Measurements from ENCODE around the gene DGKQ. TPM values are rescaled to one million over a fixed set of nuclear protein-coding genes. Genes with fewer than 3 reads are reported as not detected.

DGKQ gene
- total RNA-seq, 1 experiment from 2014 or later = 11.5 TPM

DNA sequence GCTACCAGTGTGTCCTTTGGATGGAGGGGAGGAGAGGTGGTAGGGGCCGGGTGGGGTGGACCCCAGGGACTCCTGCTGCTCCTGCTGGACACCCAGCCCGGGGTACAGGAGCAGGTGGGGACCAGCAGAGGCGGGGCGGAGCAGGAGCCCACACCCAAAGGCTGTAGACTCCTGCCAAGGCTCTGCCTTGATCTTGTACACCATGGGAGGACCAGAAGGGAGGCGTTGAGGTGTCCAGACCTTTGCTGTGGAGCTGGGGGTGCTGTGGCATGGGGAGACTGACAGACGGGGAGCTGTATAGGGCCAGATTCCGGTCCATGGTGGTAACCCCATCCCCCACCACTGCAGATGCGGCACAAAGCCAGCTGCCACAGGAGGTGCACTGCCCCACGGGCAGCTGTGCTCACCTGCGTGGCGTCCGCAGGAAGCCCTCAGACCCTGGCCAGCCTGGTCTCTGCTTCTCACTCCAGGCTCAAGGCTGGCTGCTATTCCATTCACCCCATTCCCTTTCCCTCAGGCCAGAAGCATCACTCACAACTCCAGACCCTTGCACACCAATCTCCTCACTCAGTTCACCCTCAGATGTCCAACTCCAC, 24.8 kb upstream of the DGKQ start:
- ChIA-PET POLR2A (ENCODE audit: unreplicated experiment) (no interaction called here), CTCF (no interaction called here)
- intact Hi-C loops (cut with micrococcal nuclease; ENCODE audit: unreplicated experiment) = no loop called here
- Histone ChIP-seq H3K4me2 (no peak overlapping the region), H3K4me3 (no peak overlapping the region), H3K9me2 (ENCODE audit: insufficient read depth) (no peaks in the 10 kb centered on the region), H3F3A (ENCODE audit: insufficient read depth, low read depth) (peaks cover 7% of the 10 kb centered on the region; the same call in 1 of the 2 replicates), H3K27me3 (ENCODE audit: insufficient read depth, low read depth) (peaks cover 11% of the 10 kb centered on the region), H3K27ac (no peak overlapping the region), H3K79me2 (ENCODE audit: low read depth) (no peaks in the 10 kb centered on the region), H3K9me3 (ENCODE audit: insufficient read depth, low read depth) (no peaks in the 10 kb centered on the region), H3K4me1 (replicated peaks; ENCODE audit: insufficient read depth) (peaks cover 4% of the 10 kb centered on the region), H2AFZ (no peak overlapping the region), H4K20me1 (ENCODE audit: insufficient read depth) (peaks cover 7% of the 10 kb centered on the region; the same call in 1 of the 2 replicates), H3K36me3 (ENCODE audit: low read depth) (no peaks in the 10 kb centered on the region)
- BruUV-seq (replicated peaks) = no TSS peak
- DNase-seq = no peak
- TF ChIP-seq EZH2 (IDR thresholded peaks at IDR 0.05; ENCODE audit: low read depth) (no peak), CTCF (conservative IDR thresholded peaks at IDR 0.05) (no peak)

GRCh38 chr4:997375-998071, 24.2 kb upstream of the DGKQ start:
- intact Hi-C loops (cut with micrococcal nuclease; ENCODE audit: unreplicated experiment) = no loop called here
- Histone ChIP-seq H3K9me2 (ENCODE audit: insufficient read depth) (no peaks in the 10 kb centered on the region), H4K20me1 (ENCODE audit: insufficient read depth) (peaks cover 7% of the 10 kb centered on the region; the same call in 1 of the 2 replicates), H3K27ac (no peak overlapping the region), H3K36me3 (ENCODE audit: low read depth) (no peaks in the 10 kb centered on the region), H3K4me1 (replicated peaks; ENCODE audit: insufficient read depth) (peaks cover 11% of the 10 kb centered on the region), H3K4me2 (no peak overlapping the region), H2AFZ (no peak overlapping the region), H3K27me3 (ENCODE audit: insufficient read depth, low read depth) (peaks cover 11% of the 10 kb centered on the region), H3K4me3 (no peak overlapping the region), H3K79me2 (ENCODE audit: low read depth) (no peaks in the 10 kb centered on the region), H3K9me3 (ENCODE audit: insufficient read depth, low read depth) (no peaks in the 10 kb centered on the region), H3F3A (ENCODE audit: insufficient read depth, low read depth) (peaks cover 7% of the 10 kb centered on the region; the same call in 1 of the 2 replicates)
- ChIA-PET CTCF (no interaction called here), POLR2A (ENCODE audit: unreplicated experiment) (no interaction called here)
- no peak for TF ChIP-seq EZH2 (IDR thresholded peaks at IDR 0.05; ENCODE audit: low read depth)
- no peak for TF ChIP-seq CTCF (conservative IDR thresholded peaks at IDR 0.05)
- no TSS peak for BruUV-seq (replicated peaks)
- no peak for DNase-seq

GRCh38 chr4:996997-997374, 23.6 kb upstream of the DGKQ start:
- POLR2A ChIA-PET (ENCODE audit: unreplicated experiment) = no interaction called here
- Histone ChIP-seq H3K4me2 (no peak overlapping the region), H3K36me3 (ENCODE audit: low read depth) (no peaks in the 10 kb centered on the region), H3K79me2 (ENCODE audit: low read depth) (no peaks in the 10 kb centered on the region), H2AFZ (no peak overlapping the region), H3K4me3 (no peak overlapping the region), H3K9me2 (ENCODE audit: insufficient read depth) (no peaks in the 10 kb centered on the region), H3K9me3 (ENCODE audit: insufficient read depth, low read depth) (no peaks in the 10 kb centered on the region), H3K27ac (no peak overlapping the region), H3F3A (ENCODE audit: insufficient read depth, low read depth) (peaks cover 7% of the 10 kb centered on the region; the same call in 1 of the 2 replicates), H3K27me3 (ENCODE audit: insufficient read depth, low read depth) (peaks cover 11% of the 10 kb centered on the region), H4K20me1 (ENCODE audit: insufficient read depth) (peaks cover 7% of the 10 kb centered on the region; the same call in 1 of the 2 replicates), H3K4me1 (replicated peaks; ENCODE audit: insufficient read depth) (peaks cover 12% of the 10 kb centered on the region)
- BruUV-seq (replicated peaks) = no TSS peak
- no peak for DNase-seq
- no peak for TF ChIP-seq CTCF (conservative IDR thresholded peaks at IDR 0.05)
- no peak for TF ChIP-seq EZH2 (IDR thresholded peaks at IDR 0.05; ENCODE audit: low read depth)
- intact Hi-C loops (cut with micrococcal nuclease; ENCODE audit: unreplicated experiment) = no loop called here
- CTCF ChIA-PET = no interaction called here

All from PC-9 (cell line).